GM12891 (cell line): ENCODE results near the gene EDA.

Source experiments
- DNase-seq: peaks from one replicate; pipeline ENCODE4 v3.0.0; 2011; ENCODE audit warnings: low spot score; ENCODE audit not compliant: insufficient read length
- FAIRE-seq: peaks from 2 replicates; lab custom pipeline; 2011; peaks lifted over from hg19 to GRCh38; lab: Jason Lieb, UNC
- PAX5 ChIP-seq: IDR thresholded peaks from 2 replicates; pipeline ENCODE4 v1.6.1; 2011; ENCODE audit warnings: low read length, moderate library complexity, mild to moderate bottlenecking; ENCODE audit not compliant: insufficient read depth, severe bottlenecking
- POLR2A ChIP-seq: IDR thresholded peaks from 2 replicates; pipeline ENCODE4 v1.6.1; 2011; ENCODE audit warnings: low read depth, low read length, control low read depth
- POLR2AphosphoS5 ChIP-seq: IDR thresholded peaks from 2 replicates; pipeline ENCODE4 v1.6.1; 2011; ENCODE audit warnings: low read depth, low read length, control low read depth
- POU2F2 ChIP-seq: IDR thresholded peaks from 2 replicates; pipeline ENCODE4 v1.6.1; 2011; ENCODE audit warnings: low read depth, mild to moderate bottlenecking, control low read depth, low read length, moderate library complexity
- SPI1 ChIP-seq: IDR thresholded peaks from 2 replicates; pipeline ENCODE4 v1.6.1; 2011; ENCODE audit warnings: low read depth, low read length, control low read depth
- TAF1 ChIP-seq: IDR thresholded peaks from 2 replicates; pipeline ENCODE4 v1.6.1; 2011; ENCODE audit warnings: low read depth, low read length, control low read depth

Gene EDA

DNA sequence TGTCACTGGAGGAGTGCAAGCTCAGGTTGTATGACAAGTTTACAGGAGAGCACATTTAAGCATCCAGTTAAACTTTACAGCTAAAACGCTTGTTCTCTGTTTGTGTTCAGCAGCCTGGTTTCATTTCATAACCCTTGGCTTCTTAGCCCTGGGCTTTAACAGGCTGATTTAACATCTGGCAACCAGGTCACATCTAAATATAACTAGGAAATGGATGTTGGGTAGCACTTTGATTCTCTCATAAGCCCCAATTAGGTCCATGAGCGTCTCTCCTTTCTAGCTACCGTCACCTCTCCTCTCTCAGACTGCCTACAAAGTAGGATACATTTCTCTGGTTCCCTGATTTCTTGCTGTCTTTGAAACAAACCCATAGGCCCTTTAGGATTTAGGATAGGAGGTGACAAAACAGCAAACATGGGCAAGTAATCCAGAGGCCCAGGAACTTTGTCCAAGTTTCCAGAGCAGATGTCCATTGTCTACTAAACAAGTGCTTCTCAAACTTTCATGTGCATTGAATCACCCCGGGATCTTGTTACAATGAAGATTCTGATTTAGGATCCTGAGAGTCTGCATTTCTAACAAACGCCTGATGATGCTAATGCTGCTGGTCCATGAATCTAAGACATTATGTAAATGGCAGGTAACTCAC lies 468.8 kb downstream of the EDA start:
- no peak for DNase-seq
- no peak for FAIRE-seq
- TF ChIP-seq POLR2A (no peak), PAX5 (no peak), TAF1 (no peak), SPI1 (no peak), POLR2AphosphoS5 (no peak), POU2F2 (no peak)

DNA sequence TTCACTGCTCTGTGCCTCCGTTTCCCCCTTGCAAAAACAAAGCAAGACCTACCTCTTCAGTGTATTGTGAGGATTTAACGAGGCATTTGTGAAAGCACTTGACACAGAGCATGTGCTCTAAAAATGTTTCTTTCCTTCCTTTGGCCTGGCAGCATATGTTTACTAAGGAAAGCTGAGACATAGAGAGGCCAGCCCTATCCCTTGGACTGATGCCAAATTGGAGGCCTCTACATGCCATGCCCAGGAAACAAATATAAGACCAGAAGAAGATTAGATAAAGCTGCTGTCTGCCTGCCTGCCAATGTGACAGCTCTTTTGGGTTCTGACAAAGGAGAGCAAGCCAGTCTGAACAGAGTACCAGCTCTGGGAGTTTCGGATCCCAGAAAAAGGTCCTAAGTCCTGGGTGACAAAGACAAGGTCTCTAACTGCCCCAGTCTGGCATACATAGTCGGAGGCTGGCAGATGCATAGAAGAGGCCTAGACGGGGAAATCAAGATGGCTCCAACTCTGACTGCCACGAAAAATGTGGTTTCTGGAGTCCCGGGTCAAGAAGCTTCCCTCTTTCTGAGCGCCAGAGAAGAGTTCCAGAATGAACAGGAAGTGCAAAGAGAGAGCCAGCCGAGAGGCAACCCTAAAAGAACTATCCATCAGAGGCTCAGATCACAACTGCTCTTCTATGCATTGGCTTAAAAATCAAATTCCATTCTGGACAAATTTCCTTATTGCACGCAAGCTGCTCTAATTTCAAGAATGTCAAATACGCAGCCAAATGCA lies 472.1 kb downstream of the EDA start:
- DNase-seq (no peak), FAIRE-seq (no peak)
- no peak for TF ChIP-seq POLR2AphosphoS5
- no peak for TF ChIP-seq POLR2A
- no peak for TF ChIP-seq POU2F2
- no peak for TF ChIP-seq TAF1
- TF ChIP-seq PAX5 = no peak
- no peak for TF ChIP-seq SPI1

DNA sequence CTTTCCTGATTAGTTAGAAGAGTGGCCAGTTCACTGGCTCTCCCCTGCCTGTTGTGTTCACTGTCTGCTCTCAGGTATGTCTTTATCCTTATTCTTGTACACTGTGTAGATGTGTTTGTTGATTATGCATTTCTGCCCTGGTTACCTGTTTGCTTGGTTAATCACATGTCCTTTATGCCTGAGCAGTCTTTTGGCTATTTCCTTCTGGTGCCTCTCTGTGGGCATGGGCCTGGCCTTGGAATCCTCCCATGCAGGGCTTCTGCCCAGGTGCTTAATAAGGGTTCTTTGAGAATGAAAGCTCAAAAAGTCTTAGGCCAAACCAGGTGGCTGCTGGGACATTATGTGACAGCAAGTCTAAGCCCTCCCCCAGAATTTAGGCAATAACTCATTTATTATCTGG lies 472.8 kb downstream of the EDA start:
- FAIRE-seq (no peak), DNase-seq (no peak)
- no peak for TF ChIP-seq PAX5
- no peak for TF ChIP-seq POU2F2
- TF ChIP-seq TAF1 = no peak
- no peak for TF ChIP-seq POLR2A
- no peak for TF ChIP-seq SPI1
- TF ChIP-seq POLR2AphosphoS5 = no peak
